B cell (primary cell): ENCODE results near the gene COQ9. TPM values are rescaled to one million over a fixed set of nuclear protein-coding genes. Genes with fewer than 3 reads are reported as not detected.

Experiments
- ATAC-seq: fragments of 200-7000 bp; cut with Tn5 transposase; one replicate; pipeline ENCODE4 v1.10.0; 2021; ENCODE audit warnings: low read depth, mild to moderate bottlenecking, moderate number of reproducible peaks, moderate library complexity
- CTCF ChIA-PET: fragments of 350-600 bp; sonication (Branson Sonifier 250); formaldehyde crosslinking; loops from one replicate; lab custom pipeline; 2021; ENCODE audit warnings: antibody characterized with exemption, inconsistent platforms; lab: Charles Lee
- POLR2A ChIA-PET: fragments of 350-600 bp; sonication (Branson Sonifier 250); formaldehyde crosslinking; loops from one replicate; lab custom pipeline; 2021; ENCODE audit warnings: antibody characterized with exemption; lab: Charles Lee
- DNase-seq: peaks from one replicate; pipeline ENCODE4 v3.0.0; 2013
- H2AFZ ChIP-seq: 2 replicates; pipeline ENCODE4 v1.6.1; 2012; ENCODE audit warnings: mild to moderate bottlenecking, low read depth, low read length; ENCODE audit not compliant: insufficient read depth, poor library complexity, severe bottlenecking
- H3K27ac ChIP-seq, 2 donors: 1 replicate in 1 of 2; 2 replicates in 1 of 2; pipeline ENCODE4 v1.5.1; 2012 to 2013; ENCODE audit warnings: low read length in 2 of 2, mild to moderate bottlenecking in 2 of 2, moderate library complexity in 1 of 2
- H3K27me3 ChIP-seq, 4 experiments: fragments of 200-600 bp in 1 of 4; sonication (generic) in 1 of 4; replicated peaks in 1 of 4; 1 replicate in 2 of 4; 2 replicates in 2 of 4; pipeline versions ENCODE4 v1.6.1 to v1.7.0; 2013 to 2016; ENCODE audit warnings: low read length in 3 of 4, mild to moderate bottlenecking in 2 of 4, mixed read lengths in 1 of 4, moderate library complexity in 1 of 4; ENCODE audit not compliant: insufficient read depth in 4 of 4, control insufficient read depth in 3 of 4; ENCODE audit errors: control extremely low read depth in 1 of 4
- H3K36me3 ChIP-seq, 2 experiments: replicated peaks in 1 of 2; 1 replicate in 1 of 2; 2 replicates in 1 of 2; pipeline versions ENCODE4 v1.6.1 to v1.7.1; 2013; ENCODE audit warnings: low read length in 1 of 2; ENCODE audit not compliant: insufficient read depth in 2 of 2, control insufficient read depth in 1 of 2; ENCODE audit errors: control extremely low read depth in 1 of 2, extremely low read depth in 1 of 2
- H3K4me1 ChIP-seq, 2 donors: fragments of 200-600 bp in 1 of 2; sonication (generic) in 1 of 2; 1 replicate in 1 of 2; 2 replicates in 1 of 2; pipeline versions ENCODE4 v1.5.1 to v1.6.1; 2013 to 2017; ENCODE audit warnings: low read length in 2 of 2; ENCODE audit not compliant: control insufficient read depth in 2 of 2, insufficient read depth in 2 of 2
- H3K4me2 ChIP-seq: replicated peaks from 2 replicates; pipeline ENCODE3; 2012; ENCODE audit warnings: mild to moderate bottlenecking, low read depth, low read length; ENCODE audit not compliant: poor library complexity, severe bottlenecking
- H3K4me3 ChIP-seq, 5 experiments: fragments of 200-600 bp in 1 of 5; sonication (generic) in 1 of 5; 1 replicate in 3 of 5; 2 replicates in 2 of 5; pipeline versions ENCODE4 v1.5.1 to v1.7.0; 2011 to 2016; ENCODE audit warnings: low read length in 4 of 5, mild to moderate bottlenecking in 4 of 5, low read depth in 2 of 5, control low read depth in 1 of 5, moderate library complexity in 1 of 5; ENCODE audit not compliant: insufficient read depth in 1 of 5; ENCODE audit errors: control extremely low read depth in 1 of 5, extremely low read depth in 1 of 5
- H3K79me2 ChIP-seq: fragments of 200-600 bp; sonication (generic); one replicate; pipeline ENCODE4 v1.6.0; 2016; ENCODE audit warnings: low read length; ENCODE audit not compliant: control insufficient read depth, insufficient read depth
- H3K9ac ChIP-seq: fragments of 200-600 bp; sonication (generic); 2 replicates; pipeline ENCODE4 v1.6.1; 2017; ENCODE audit warnings: mild to moderate bottlenecking, low read length, moderate library complexity
- H3K9me3 ChIP-seq, 3 donors: one replicate each; pipeline versions ENCODE4 v1.6.1 to v1.7.1; 2013; ENCODE audit warnings: low read length in 2 of 3; ENCODE audit not compliant: control insufficient read depth in 2 of 3, insufficient read depth in 1 of 3; ENCODE audit errors: control extremely low read depth in 1 of 3
- H4K20me1 ChIP-seq: 2 replicates; pipeline ENCODE4 v1.6.0; 2012; ENCODE audit warnings: mild to moderate bottlenecking, low read length; ENCODE audit not compliant: insufficient read depth, control insufficient read depth, poor library complexity, severe bottlenecking
- H3K27ac Mint-ChIP-seq: one replicate; pipeline ENCODE4 v1.8.0; 2021; ENCODE audit warnings: mixed read lengths
- H3K27me3 Mint-ChIP-seq: one replicate; pipeline ENCODE4 v1.8.0; 2021; ENCODE audit warnings: mixed read lengths
- H3K4me1 Mint-ChIP-seq: one replicate; pipeline ENCODE4 v1.8.0; 2021; ENCODE audit warnings: mixed read lengths
- H3K4me3 Mint-ChIP-seq: one replicate; pipeline ENCODE4 v1.8.0; 2021; ENCODE audit warnings: mixed read lengths
- H3K9me3 Mint-ChIP-seq: one replicate; pipeline ENCODE4 v1.8.0; 2022; ENCODE audit warnings: mixed read lengths; ENCODE audit not compliant: insufficient read depth
- EZH2 ChIP-seq: IDR thresholded peaks from 2 replicates; pipeline ENCODE4 v1.6.1; 2012; ENCODE audit warnings: borderline replicate concordance, low read depth, mild to moderate bottlenecking, moderate library complexity, low read length; ENCODE audit not compliant: insufficient read depth, poor library complexity, severe bottlenecking
- WGBS: methylation state at CpG from one replicate; pipeline ENCODE4 v1.1.5; 2013; ENCODE audit warnings: missing lambda C conversion rate; ENCODE audit not compliant: insufficient coverage; 5-methylcytosine and 5-hydroxymethylcytosine counted together
- intact Hi-C: fragments of 100-400 bp; cut with micrococcal nuclease; formaldehyde crosslinking; loops from one replicate; pipeline ENCODE4 v1.10.0; 2022
- polyA plus RNA-seq: library from polyadenylated mRNA; depleted of rRNA; stranded (reverse); fragments of >200 nt; gene quantifications from 2 replicates; pipeline ENCODE4 v1.2.3, GENCODE V29; 2012
- total RNA-seq, 2 donors: library from RNA; stranded (reverse); fragments of 120-200 nt in 1 of 2; gene quantifications; 1 replicate in 1 of 2; 2 replicates in 1 of 2; pipeline versions ENCODE4 v1.2.3 to v1.2.4, GENCODE V29; 2013 to 2022
- TF ChIP-seq, protein P1 (sequence below): fragments of 200-600 bp; IDR thresholded peaks from one replicate; pipeline ENCODE4 v1.8.0; 2022; ENCODE audit warnings: antibody characterized with exemption, mild to moderate bottlenecking

Gene COQ9
- total and polyA plus RNA-seq, 2 donors (not counting 1 experiment from before 2014, with no cell fraction given), result 41.5 to 53.0 TPM

DNA sequence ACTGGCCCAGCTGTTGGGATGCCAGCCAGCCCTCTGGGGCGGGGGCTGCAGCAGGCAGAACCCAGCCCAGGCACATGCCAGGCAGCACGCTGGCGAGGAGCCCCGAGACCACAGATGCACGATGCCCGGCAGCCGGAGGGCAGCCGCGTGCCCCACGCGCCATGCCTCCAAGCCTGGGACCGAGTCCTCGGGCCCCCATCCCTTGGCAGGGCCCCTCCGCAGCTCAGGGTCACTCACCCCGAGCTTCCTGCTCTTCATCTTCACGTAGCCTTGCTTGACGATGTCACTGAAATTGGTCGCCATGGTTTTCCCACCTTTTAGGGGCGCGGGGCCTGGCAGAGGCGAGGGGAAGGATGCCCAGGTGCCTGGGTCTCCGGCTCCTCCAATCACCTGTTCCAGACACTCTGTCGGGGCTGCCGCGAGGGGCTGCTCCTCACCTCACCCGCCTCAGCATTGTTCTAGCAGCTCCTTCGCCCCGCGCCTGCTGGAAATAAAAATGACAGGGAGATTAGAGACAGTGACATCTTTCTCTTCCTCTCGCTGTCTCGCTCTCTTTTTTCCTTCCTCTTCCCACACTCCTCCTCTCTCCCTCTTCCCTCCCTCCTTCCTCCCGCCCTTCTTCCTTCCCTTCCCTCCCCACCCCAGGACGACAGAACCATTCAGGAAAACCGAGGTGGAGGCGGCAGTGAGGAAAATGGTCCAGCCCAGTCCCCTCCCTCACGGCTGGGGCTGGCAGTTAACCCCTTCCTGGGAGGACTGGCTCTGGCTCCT lies 32.1 kb downstream of the COQ9 start:
- peaks cover 33 to 45% of the 10 kb centered on the region in 2 donors for H3K4me1 ChIP-seq
- ATAC-seq (no peak), DNase-seq (no peak)
- H3K4me3 ChIP-seq, result peak overlapping the region in 1 of 5 experiments; percentile 8
- intact Hi-C loops, result loop anchor here (2.0 to 5.0 kb wide), 3 partner anchors 17 to 169 kb away; partner anchors contain the start of gene POLR2C
- no peaks in the 10 kb centered on the region for H3K9me3 ChIP-seq
- Mint-ChIP-seq H3K4me1 (peaks cover 33% of the 10 kb centered on the region), H3K27ac (no peak overlapping the region), H3K4me3 (peak overlapping the region; percentile 78), H3K27me3 (peaks cover 14% of the 10 kb centered on the region), H3K9me3 (no peaks in the 10 kb centered on the region)
- H3K27ac ChIP-seq, result no peak overlapping the region
- POLR2A ChIA-PET, result interaction anchor here (0.6 to 0.7 kb wide), 2 partner anchors 70 to 649 kb away, joined by 3 to 6 read pairs; no protein-coding TSS in a partner anchor
- H2AFZ ChIP-seq, result peak overlapping the region; percentile 38
- no peaks in the 10 kb centered on the region for H4K20me1 ChIP-seq
- WGBS, result 63% methylated on average over 23 of the region's 36 CpGs
- peak overlapping the region; percentile 44 for H3K9ac ChIP-seq
- CTCF ChIA-PET, result interaction anchor here (0.8 to 2.6 kb wide), 5 partner anchors 10 to 97 kb away, joined by 3 to 8 read pairs (median 5); no protein-coding TSS in a partner anchor
- TF ChIP-seq, protein P1, sequence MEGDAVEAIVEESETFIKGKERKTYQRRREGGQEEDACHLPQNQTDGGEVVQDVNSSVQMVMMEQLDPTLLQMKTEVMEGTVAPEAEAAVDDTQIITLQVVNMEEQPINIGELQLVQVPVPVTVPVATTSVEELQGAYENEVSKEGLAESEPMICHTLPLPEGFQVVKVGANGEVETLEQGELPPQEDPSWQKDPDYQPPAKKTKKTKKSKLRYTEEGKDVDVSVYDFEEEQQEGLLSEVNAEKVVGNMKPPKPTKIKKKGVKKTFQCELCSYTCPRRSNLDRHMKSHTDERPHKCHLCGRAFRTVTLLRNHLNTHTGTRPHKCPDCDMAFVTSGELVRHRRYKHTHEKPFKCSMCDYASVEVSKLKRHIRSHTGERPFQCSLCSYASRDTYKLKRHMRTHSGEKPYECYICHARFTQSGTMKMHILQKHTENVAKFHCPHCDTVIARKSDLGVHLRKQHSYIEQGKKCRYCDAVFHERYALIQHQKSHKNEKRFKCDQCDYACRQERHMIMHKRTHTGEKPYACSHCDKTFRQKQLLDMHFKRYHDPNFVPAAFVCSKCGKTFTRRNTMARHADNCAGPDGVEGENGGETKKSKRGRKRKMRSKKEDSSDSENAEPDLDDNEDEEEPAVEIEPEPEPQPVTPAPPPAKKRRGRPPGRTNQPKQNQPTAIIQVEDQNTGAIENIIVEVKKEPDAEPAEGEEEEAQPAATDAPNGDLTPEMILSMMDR, result no peak
- no peak for TF ChIP-seq EZH2
- peaks cover 0 to 13% (median 0%) of the 10 kb centered on the region in 4 experiments for H3K27me3 ChIP-seq
- peak overlapping the region; percentile 63 for H3K4me2 ChIP-seq
- H3K79me2 ChIP-seq, result no peaks in the 10 kb centered on the region
- H3K36me3 ChIP-seq, result no peaks in the 10 kb centered on the region
